ENCODE measurements around the gene PDYN. TPM values are rescaled to one million over a fixed set of nuclear protein-coding genes. Genes with fewer than 3 reads are reported as not detected.

Gene PDYN
- total and polyA plus RNA-seq, 10 donors = not detected

GRCh38 chr20:1961374-1961773 is 32.5 kb downstream of the PDYN start:
- Histone ChIP-seq H3K36me3 (no peaks in the 10 kb centered on the region), H3K27ac (no peak overlapping the region), H3K4me1 (peaks cover 6 to 32% (median 18%) of the 10 kb centered on the region in 6 donors), H3K27me3 (replicated peaks in 1 of 7) (peaks cover 0 to 20% (median 0%) of the 10 kb centered on the region in 7 donors), H3K4me3 (no peak overlapping the region), H3K9me3 (no peaks in the 10 kb centered on the region)
- WGBS, 5 donors = 85 to 90% (median 86%) methylated on average over 5 of the region's 5 CpGs
- DNase-seq = no peak
- intact Hi-C loops (cut with DNase I; ENCODE audit: low total_unique reads) = no loop called here
- TF ChIP-seq CTCF (IDR thresholded peaks at IDR 0.05 in 8 of 11, conservative IDR thresholded peaks at IDR 0.05 in 3 of 11) = no peak
- TF ChIP-seq POLR2AphosphoS5 (IDR thresholded peaks at IDR 0.05) = no peak
- no peak for TF ChIP-seq POLR2A (IDR thresholded peaks at IDR 0.05)

GRCh38 chr20:1959156-1959555 is 34.7 kb downstream of the PDYN start:
- intact Hi-C loops (cut with DNase I; ENCODE audit: low total_unique reads) = no loop called here
- Histone ChIP-seq H3K9me3 (no peaks in the 10 kb centered on the region), H3K27me3 (replicated peaks in 1 of 7) (peaks cover 0 to under 1% (median 0%) of the 10 kb centered on the region in 7 donors), H3K27ac (no peak overlapping the region), H3K4me3 (no peak overlapping the region), H3K36me3 (no peaks in the 10 kb centered on the region), H3K4me1 (peaks cover 0 to 30% (median 13%) of the 10 kb centered on the region in 6 donors)
- WGBS, 5 donors = 84 to 87% (median 85%) methylated on average over 2 of the region's 2 CpGs
- DNase-seq = no peak
- TF ChIP-seq POLR2A (IDR thresholded peaks at IDR 0.05) (no peak), CTCF (IDR thresholded peaks at IDR 0.05 in 8 of 11, conservative IDR thresholded peaks at IDR 0.05 in 3 of 11) (no peak), POLR2AphosphoS5 (IDR thresholded peaks at IDR 0.05) (no peak)

- Histone ChIP-seq H3K4me3 (no peak overlapping the region), H3K36me3 (no peaks in the 10 kb centered on the region), H3K4me1 (peaks cover 0 to 29% (median 16%) of the 10 kb centered on the region in 6 donors), H3K27ac (no peak overlapping the region), H3K27me3 (replicated peaks in 1 of 7) (no peaks in the 10 kb centered on the region), H3K9me3 (no peaks in the 10 kb centered on the region)
- TF ChIP-seq POLR2A (IDR thresholded peaks at IDR 0.05) (no peak), CTCF (IDR thresholded peaks at IDR 0.05 in 8 of 11, conservative IDR thresholded peaks at IDR 0.05 in 3 of 11) (no peak), POLR2AphosphoS5 (IDR thresholded peaks at IDR 0.05) (no peak)
- 76 to 92% (median 89%) methylated on average over 2 of the region's 2 CpGs for WGBS, 5 donors
- no peak for DNase-seq
- intact Hi-C loops (cut with DNase I; ENCODE audit: low total_unique reads) = no loop called here
Measured at GRCh38 chr20:1958426-1958825, 35.4 kb downstream of the PDYN start.

GRCh38 chr20:1955217-1955616 is 38.6 kb downstream of the PDYN start:
- WGBS, 5 donors = 64 to 77% (median 67%) methylated on average over 8 of the region's 8 CpGs
- Histone ChIP-seq H3K27ac (peak overlapping the region in 2 of 8 donors; percentile 82 to 87), H3K27me3 (replicated peaks in 1 of 7) (no peaks in the 10 kb centered on the region), H3K4me3 (no peak overlapping the region), H3K36me3 (no peaks in the 10 kb centered on the region), H3K9me3 (no peaks in the 10 kb centered on the region), H3K4me1 (peaks cover 0 to 59% (median 33%) of the 10 kb centered on the region in 6 donors)
- DNase-seq = no peak
- TF ChIP-seq POLR2A (IDR thresholded peaks at IDR 0.05) = no peak
- TF ChIP-seq CTCF (IDR thresholded peaks at IDR 0.05 in 8 of 11, conservative IDR thresholded peaks at IDR 0.05 in 3 of 11) = no peak
- TF ChIP-seq POLR2AphosphoS5 (IDR thresholded peaks at IDR 0.05) = no peak
- intact Hi-C loops (cut with DNase I; ENCODE audit: low total_unique reads) = no loop called here

Data from spleen (tissue), 11 donors.